ENCODE results near the gene SNTG2.

Gene SNTG2

DNA sequence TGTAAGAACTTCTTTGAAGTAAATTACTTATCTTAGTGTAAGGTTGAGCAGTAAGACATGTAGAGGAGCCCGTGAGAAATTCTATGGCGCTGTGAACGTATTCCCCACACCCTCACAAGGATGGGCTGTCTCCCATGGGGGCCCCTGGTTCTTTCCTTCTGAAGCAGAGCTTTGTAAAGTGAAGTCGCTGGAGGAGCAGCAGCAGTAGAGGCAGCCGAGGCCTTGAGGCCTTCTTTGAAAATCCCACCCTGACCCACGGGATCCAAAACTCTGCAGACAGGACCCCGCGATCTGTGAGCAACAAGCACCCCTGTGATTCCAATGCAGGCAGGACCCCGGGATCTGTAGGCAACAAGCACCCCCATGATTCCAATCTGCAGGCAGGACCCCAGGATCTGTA is 23.8 kb upstream of the SNTG2 start:
- DNase-seq (ENCODE audit: low read depth): no peak

DNA sequence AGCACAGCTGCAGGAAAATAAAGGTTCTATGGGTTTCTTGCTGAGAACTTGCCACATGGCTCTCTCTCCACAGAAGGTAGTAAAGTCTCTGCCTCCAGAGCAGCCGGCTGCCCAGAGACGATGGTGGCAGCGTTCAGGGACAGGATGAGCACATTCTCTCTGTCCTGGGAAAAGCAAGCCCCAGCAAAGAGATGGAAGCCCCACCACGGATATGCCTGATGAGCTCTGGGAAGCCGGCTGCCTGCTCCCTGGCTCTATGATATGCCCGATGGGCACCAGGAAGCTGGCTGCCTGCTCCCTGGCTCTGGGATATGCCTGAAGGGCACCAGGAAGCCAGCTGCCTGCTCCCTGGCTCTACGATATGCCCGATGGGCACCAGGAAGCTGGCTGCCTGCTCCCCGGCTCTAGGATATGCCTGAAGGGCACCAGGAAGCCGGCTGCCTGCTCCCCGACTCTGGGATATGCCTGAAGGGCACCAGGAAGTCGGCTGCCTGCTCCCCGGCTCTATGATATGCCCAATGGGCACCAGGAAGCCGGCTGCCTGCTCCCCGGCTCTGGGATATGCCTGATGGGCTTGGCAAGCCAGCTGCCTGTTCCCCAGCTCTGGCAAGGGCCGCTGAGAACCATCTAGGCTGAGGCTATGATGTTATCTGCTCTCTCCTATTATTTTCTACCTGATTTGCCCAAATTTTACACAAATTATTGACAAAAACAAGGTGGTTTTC is 21.5 kb upstream of the SNTG2 start:
- DNase-seq (ENCODE audit: low read depth): no peak

DNA sequence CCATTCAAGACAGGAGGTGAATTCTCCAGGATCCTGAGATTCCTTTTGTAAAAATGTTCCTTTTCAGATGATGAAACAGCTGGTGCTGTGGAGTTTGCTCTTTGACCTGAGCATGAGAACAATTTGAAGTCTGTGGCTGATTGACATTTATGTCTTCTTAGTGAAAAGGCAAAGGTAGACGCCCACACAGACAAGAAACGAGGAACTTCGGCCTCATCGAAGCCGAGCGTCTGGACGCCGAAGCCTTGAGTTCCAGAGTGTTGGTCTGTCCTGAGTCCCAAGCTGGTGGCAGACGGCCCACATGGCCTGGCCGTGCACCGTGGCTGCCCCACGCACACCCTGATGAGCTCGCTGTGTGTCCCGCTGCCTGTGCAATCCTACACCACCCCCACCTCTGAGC is 20.7 kb upstream of the SNTG2 start:
- DNase-seq (ENCODE audit: low read depth): no peak

DNA sequence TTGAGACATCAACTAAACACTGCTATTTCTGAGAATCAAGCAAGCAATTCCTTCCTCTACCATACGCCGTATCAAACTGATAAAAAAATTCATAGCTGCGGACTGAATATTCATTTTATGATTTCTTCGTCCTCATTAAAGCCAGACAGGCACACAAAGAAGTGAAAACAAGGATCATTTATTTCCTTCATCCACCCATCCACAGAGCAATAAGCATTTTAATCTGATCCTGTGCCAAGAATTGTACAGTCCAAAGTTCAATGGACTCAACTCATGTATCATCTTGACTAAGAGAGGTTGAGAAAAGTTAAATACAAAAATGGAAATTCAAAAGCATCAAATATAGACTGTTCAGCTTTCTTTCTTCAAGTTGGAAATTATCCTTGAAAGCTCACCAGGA is 19.7 kb upstream of the SNTG2 start:
- DNase-seq (ENCODE audit: low read depth): no peak

DNA sequence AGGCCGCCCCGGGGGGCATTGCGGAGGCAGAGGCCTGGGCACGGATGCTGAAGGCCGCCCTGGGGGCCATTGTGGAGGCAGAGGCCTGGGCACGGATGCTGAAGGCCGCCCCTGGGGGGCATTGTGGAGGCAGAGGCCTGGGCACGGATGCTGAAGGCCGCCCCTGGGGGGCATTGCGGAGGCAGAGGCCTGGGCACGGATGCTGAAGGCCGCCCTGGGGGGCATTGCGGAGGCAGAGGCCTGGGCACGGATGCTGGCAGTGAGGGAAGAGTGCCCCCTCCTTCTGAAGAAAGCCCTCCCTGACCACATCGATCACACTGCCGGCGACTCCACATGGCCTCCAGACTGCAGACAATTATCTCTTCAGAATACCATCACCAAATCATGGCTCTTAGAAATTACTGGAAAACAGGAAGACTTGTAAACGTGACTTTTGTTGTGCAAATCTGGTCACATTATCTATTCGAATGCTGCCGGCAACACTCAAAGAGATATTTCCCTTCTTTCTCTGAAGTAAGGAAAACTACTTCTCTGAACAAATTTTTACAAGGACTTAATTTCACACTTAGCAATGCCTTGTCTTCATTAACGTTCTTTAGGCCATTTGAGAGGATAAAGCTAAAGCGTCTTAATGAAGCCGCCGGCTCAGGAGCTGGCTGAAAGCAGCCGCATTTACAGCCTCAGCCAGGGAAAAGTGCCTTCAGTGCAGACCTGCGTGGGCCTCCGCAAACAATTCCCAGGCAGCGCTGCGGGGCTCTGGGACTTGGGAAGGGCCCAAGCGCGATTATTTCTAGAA is 18.1 kb upstream of the SNTG2 start:
- DNase-seq (ENCODE audit: low read depth): no peak

DNA sequence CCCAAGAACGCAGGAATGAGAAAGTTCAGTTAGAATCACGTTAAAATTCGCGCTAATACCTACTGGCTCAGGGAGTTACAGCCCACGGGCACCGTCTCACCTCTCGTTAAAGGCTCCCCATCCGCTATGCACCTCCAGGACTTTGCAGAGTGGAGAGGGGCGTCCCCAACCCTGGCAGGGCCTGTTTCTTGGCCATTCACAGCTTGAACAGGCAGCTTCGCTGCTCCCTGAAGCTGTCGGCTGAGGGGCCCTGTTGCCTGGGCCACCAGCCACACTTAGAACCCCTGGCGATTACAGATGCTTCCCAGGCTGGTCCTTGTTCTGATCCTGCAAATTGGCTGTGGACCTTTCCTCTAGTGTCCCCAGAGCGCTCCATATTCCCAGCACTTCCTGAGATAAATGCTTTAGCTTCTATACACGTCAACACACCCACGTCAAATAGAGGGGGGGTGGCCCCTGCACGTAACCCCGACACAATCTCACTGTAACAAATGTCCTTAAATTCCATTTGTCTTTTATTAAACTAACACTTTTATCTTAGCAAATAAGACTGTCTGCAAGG is 16.8 kb upstream of the SNTG2 start:
- no peak for DNase-seq (ENCODE audit: low read depth)

DNA sequence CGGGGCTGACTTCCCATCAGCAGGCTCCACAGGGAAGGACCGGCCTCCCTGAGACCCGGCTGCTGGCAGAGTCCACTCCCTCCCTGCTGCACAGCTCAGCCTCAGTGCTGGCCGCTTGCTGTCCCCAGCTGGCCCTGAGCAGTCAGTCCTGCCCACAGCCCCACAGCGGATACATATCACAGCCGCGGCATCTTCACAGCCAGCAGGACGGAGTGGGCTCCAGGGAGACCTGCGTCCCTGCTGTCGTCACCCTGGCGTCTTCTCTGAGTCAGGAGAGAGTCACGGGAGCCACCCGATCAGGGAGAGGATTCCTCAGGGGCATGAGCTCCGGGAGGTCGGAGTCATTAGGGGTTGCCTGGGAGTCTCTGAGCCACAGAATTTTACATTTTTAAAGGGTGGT is 13.1 kb upstream of the SNTG2 start:
- DNase-seq (ENCODE audit: low read depth): no peak

DNA sequence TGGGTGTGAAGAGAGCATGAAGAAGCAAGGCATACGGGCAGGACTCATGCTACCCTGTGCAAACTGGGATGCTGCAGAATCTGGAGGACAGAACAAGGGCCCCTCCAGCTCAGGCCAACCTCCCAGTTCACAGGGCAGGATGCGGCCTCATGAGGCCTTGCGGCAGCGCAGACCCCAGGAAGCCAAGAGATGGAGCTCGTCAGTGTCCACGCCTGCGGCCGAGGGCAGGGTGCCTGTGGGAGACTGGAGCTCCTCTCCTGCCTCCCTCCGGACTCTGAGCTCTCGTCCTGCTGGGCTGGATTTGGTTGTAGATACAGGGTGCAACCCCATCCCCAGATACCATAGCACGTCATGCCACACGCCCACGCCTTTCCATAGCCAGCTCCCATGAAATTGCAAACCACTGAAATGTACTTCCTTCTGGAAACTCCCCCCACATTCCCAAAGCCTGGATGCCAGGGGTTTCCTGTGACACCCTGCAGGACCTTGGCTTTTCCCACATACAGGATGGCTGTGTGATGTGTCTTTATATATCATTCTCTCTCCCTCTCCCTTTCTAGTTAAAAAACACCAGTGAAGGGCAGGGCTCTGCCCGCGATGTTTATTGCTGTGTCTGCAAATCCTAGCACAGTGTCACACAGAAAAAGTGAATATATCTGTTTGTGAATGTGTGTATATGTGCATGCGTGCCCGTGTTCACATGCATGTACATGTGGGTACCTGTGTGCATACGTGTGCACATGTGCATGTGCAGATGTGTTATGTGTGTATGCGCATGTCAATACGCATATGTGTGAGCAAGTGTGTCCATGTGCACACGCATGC is 12.3 kb upstream of the SNTG2 start:
- DNase-seq (ENCODE audit: low read depth): no peak

DNA sequence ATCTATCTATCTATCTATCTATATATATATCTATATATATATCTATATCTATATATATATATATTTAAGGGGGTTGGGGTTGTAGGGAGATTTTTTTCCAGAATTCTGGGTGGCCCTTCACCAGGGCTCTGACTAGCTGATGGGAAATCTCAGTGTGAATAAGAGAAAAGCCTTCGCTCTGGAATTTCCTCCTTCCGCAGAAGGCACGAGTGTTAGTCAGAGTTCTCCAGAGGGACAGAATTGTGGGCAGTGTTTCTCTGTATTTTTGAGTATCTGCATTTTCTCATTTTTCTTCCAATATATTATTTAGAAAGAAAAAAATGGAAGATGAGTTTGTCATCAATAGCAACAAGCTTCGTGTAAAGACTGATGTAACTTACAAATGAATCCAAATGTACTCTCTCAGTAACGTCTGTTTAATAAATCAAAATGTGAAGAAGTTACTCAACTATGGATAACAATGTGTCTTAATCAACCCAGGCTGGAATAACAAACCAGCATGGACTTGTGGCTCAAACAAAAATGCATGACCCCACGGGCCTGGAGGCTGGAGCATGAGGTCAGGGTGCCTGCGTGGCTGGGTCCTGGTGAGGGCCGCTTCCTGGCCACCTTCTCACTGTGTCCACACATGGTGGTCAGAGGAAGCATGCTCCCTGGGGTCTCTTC is 10.6 kb upstream of the SNTG2 start:
- no peak for DNase-seq (ENCODE audit: low read depth)

DNA sequence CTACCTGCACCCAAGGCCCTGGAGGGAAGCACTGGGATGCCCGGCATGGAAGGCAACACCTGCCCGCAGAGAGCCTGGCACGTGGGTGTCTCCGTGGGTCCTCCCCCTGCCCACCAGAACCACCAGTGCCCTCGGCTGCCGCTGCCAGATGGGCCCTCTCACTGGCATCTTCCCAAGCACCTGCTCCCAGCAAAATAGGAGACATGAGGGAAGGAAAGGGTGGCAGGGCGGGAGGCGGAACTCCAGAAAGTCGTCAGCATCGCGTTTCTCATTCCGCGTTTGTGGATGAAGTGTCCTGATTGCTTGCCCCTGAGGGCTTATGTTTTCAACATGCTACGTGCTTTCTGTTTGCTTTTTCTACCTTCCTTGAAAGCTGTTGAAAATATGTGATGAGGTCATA is 8.8 kb upstream of the SNTG2 start:
- DNase-seq (ENCODE audit: low read depth): no peak

DNA sequence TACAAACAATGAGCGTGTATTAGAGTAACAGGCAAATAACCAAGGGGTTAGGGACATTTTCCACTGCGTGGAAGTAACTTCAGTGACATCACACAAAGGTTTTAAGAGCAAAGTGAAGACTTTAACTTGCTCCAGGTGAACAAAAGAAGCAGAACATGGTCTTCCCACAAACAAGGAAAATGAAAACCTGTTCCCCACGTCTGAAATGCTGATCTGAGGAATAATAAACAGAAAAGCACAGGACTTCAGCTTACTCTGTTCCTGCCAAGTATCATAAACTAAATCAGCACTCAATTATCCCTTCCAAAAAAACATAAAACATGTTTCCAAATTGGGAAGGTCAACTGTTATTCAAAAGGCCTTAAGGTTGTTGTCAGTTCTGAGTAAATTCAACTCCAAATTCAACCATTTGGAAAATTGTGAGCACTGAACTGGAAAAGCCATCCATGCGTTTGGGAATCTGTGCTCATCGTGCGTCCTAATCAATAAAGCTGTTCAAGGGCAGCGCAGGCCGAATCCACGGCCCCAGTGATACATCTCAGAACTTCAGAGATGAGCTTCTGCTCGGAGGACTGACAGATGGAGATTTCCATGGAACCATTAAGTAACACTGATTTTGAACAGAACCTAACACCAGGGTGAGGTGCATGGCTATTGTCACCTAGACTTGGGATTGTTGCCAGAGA is 7.7 kb upstream of the SNTG2 start:
- no peak for DNase-seq (ENCODE audit: low read depth)

DNA sequence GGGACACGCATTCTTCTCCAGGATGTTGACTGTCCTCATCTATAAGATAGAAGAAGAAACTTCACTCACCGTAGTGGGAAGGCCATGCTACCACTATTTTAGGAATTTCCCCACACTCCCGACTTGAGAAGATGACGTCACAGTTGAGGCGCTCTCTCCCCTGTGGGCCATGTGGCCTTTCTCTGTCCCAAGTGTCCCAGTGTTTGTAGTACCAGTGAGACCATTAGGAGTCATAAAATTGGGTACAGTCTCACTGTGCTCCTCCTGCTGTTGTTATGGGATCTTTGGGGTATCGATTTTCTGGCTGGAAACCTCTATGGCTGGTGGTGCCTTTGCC is 7.2 kb upstream of the SNTG2 start:
- no peak for DNase-seq (ENCODE audit: low read depth)

DNA sequence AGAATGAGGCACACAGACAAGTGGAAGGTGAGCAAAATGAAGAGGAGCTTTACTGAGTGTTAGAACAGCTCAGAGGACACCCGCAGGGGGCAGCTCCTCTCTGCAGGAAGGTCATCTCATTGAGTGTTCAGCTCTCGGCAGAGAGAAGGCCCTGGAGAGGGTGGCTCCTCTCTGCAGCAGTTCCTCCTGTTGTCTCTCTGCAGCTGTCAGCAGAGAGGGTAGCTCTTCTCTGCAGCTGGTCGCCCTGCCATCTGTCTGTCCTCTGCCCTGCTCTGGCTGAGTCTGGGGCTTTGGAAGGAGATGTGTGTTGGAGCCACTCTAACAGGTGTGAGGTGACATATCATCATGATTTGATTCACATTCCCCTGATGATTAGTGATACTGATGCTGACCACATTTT is 6.8 kb upstream of the SNTG2 start:
- no peak for DNase-seq (ENCODE audit: low read depth)

DNA sequence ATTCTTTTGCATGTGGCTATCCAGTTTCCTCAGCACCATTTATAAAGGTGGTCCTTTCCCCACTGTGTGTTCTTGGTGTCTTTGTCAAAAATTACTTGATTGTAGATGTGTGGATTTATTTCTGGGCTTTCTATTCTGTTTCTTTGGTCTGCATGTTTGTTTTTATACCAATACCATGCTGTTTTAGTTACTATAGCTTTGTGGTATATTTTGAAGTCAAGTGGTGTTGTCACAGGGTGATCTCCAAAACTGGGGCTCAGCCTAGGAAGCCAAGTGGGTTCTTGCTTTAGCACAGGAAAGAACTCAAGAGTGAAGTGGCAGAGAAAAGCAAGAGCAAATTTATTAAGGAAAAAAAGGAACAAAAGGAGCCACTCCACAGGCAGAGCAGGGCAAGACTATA is 6.0 kb upstream of the SNTG2 start:
- no peak for DNase-seq (ENCODE audit: low read depth)

DNA sequence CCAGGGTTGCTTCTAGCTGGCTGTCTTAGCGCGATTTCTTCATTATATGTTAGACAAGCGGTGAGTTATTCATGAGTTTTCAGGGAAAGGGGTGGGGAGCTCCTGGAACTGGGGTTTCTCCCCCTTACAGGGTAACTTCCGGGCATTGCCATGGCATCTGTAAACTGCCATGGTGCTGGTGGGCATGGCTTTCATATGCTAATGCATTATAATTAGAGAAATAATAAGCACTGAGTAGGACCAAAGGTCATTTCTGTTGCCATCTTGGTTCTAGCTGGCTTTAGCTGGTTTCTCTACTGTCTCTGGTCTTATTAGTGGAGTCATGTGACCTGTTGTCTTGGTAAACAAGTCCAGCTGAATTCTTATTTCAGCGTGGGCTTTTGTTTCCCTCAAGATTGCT is 5.5 kb upstream of the SNTG2 start:
- no peak for DNase-seq (ENCODE audit: low read depth)

DNA sequence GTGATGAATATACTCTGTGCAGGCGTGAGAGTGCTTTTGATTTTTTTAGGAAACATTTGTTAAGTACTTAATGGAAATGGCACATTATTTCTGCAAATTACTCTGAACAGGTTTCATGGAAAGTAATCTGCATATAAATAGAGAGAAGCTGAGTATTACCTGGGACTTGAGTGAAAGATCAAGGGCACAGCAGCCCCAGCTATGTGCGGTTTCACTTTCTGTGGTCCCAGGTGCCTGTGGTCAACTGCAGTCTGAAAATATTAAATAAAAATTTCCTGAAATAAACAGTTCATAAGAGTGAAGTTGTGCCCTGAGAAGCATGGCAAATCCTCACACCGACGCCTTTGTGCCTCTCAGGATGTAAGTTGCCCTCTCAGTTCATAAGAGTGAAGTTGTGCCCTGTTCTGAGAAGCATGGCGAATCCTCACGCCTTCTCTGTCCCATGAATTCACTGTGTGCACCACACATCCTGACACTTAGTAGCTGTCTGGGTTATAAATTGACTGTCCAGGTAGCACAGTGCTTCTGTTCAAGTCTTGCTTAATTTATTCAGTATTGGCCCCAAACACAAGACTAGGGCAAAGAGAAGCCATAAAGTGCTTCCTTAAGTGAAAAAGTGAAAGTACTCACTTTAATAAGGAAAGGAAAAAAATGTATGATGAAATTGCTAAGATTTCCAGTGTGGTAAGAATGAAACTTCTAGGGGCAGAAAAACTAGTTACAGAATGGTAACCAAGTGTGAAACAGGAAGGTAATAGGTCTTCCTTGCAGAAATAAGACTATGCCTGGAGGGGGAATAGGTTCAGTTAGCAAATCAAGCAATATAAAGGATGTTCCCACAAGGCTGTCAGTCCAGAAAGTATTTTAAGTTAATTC is 4.3 kb upstream of the SNTG2 start:
- DNase-seq (ENCODE audit: low read depth): no peak

DNA sequence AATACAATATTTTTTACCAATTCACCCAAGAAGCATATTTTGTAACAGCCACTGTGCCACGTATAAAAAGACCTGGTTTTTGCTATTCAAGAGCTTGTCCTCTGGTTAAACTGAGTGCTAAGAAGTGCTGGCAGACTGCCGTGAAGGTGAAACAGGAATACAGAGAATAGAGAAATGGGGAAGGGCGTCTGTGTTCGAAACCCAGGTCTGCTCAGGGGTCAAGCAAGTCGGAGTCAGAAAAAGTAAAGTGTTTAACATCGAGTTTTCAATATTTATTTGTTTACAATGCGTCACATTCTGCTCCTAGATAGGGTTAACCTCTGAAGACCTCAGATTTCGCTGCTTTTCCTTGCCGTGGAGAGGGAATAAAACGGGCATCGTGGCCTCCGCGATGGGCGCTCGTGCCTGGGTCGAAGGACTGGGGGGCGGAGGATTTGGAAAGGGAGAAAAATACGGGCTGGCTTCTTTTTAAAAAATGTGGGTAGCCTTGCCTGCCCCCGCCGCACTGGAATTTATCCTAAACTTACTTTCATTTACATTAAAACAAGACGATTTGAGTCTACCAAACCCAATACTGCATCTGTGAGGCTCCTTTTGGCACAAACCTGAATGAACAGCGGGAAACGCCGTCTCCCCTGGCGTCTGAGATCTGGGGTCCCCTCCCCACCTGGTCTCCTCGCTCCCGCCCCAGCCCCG is 1.1 kb upstream of the SNTG2 start:
- DNase-seq (ENCODE audit: low read depth): no peak

DNA sequence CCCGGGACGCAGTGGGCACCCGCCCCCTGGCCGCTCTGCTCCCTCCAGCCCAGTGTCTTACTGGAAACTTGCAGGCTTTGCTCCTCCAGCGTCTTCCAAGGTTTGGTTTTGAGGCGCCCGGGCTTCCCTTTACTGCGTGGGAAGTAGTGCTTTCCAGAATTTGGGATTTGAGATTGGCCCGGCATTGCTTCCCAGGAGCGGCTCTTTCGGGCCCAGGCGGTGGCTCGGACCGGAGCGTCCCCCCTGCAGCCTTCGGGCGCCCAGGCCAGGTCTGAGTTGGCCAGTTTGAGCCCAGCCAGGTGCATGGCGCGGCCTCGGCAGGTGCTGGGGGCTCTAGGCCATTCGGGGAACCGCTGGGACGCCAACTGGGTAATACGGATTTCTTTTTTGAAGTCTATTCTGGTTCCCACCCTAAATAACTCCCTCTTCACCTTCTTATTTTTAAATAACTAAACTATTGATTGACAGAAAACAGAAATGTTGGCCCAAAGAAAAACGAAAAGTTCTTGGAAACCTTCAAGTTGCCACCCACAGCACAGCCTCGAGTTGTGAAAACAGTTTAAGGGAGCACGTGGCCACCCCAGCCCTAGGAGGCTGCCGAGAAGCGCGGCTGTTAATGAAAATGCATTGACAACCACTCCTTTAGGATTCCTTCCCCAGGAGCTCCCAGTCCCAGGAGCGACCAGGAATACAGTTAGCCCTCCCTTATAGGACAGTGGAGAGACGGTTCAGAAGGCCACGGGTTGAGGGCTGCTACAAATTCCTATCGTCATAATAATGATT is 766 bp downstream of the SNTG2 start:
- no peak for DNase-seq (ENCODE audit: low read depth)

DNA sequence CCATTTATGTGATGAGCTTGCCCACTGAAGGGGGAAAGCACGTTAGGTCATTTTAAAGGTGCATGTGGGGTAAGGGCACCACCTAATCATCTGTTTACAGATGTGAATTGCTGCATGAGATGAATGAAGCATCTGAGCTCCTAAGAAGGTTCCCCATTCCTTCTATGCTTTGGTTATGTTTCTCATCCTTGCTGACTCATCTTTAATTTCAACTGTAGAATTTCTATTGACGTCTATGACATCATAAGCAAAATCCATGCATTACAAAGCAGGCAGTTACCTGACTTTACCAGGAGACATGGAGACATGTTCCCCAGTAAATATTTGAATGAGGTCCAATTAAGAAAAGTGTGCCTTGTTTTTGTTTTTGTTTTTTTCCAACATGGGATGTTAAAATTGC is 2.8 kb downstream of the SNTG2 start:
- no peak for DNase-seq (ENCODE audit: low read depth)

All from stimulated activated CD8-positive, alpha-beta memory T cell treated with anti-CD3 and anti-CD28 coated beads, Interleukin-12 subunit alpha, Interleukin-12 subunit beta, amount 100 ng/mL, for 4 hours (primary cell).